ENCODE results near the gene ADGRG1. TPM values are rescaled to one million over a fixed set of nuclear protein-coding genes. Genes with fewer than 3 reads are reported as not detected.

Gene ADGRG1
- total RNA-seq, 1 experiment from 2014 or later, result 1.3 TPM

GRCh38 chr16:57620335-57621231 lies 7.8 kb upstream of the ADGRG1 start:
- no peak for DNase-seq (ENCODE audit: low spot score)

GRCh38 chr16:57621521-57622271 lies 6.7 kb upstream of the ADGRG1 start:
- no peak for DNase-seq (ENCODE audit: low spot score)

GRCh38 chr16:57622361-57623250 lies 5.8 kb upstream of the ADGRG1 start:
- DNase-seq (ENCODE audit: low spot score), result no peak

- DNase-seq (ENCODE audit: low spot score), result peak; percentile 41
Measured at GRCh38 chr16:57623251-57624043, 5.0 kb upstream of the ADGRG1 start.

GRCh38 chr16:57624044-57624688 lies 4.3 kb upstream of the ADGRG1 start:
- no peak for DNase-seq (ENCODE audit: low spot score)

GRCh38 chr16:57624806-57625500 lies 3.5 kb upstream of the ADGRG1 start:
- DNase-seq (ENCODE audit: low spot score), result no peak

- no peak for DNase-seq (ENCODE audit: low spot score)
Measured at GRCh38 chr16:57626420-57627170, 1.8 kb upstream of the ADGRG1 start.

- peak; percentile 88 for DNase-seq (ENCODE audit: low spot score)
Measured at GRCh38 chr16:57627184-57627871, 1.1 kb upstream of the ADGRG1 start.

GRCh38 chr16:57628783-57629293 lies 408 bp downstream of the ADGRG1 start:
- no peak for DNase-seq (ENCODE audit: low spot score)

GRCh38 chr16:57629516-57630406 lies 1.3 kb downstream of the ADGRG1 start:
- no peak for DNase-seq (ENCODE audit: low spot score)

- no peak for DNase-seq (ENCODE audit: low spot score)
Measured at GRCh38 chr16:57630407-57630797, 2.0 kb downstream of the ADGRG1 start.

GRCh38 chr16:57630931-57631845 lies 2.8 kb downstream of the ADGRG1 start:
- no peak for DNase-seq (ENCODE audit: low spot score)

GRCh38 chr16:57632568-57632967 lies 4.1 kb downstream of the ADGRG1 start:
- DNase-seq (ENCODE audit: low spot score), result no peak

- DNase-seq (ENCODE audit: low spot score), result no peak
Measured at GRCh38 chr16:57633383-57634064, 5.1 kb downstream of the ADGRG1 start.

GRCh38 chr16:57634171-57634570 lies 5.7 kb downstream of the ADGRG1 start:
- DNase-seq (ENCODE audit: low spot score), result no peak
